ENCODE measurements around the gene KRTAP10-6. TPM values are rescaled to one million over a fixed set of nuclear protein-coding genes. Genes with fewer than 3 reads are reported as not detected.
A peak's percentile ranks its signal among the peaks of the same experiment; 100 is the strongest.
"Not testable (repeated sequence)": the region's sequence is repeated elsewhere in the genome, so short reads cannot be mapped to it uniquely, and the experiment has no call there.

Gene KRTAP10-6
- total RNA-seq, 2 donors from 2014 or later: not detected

DNA sequence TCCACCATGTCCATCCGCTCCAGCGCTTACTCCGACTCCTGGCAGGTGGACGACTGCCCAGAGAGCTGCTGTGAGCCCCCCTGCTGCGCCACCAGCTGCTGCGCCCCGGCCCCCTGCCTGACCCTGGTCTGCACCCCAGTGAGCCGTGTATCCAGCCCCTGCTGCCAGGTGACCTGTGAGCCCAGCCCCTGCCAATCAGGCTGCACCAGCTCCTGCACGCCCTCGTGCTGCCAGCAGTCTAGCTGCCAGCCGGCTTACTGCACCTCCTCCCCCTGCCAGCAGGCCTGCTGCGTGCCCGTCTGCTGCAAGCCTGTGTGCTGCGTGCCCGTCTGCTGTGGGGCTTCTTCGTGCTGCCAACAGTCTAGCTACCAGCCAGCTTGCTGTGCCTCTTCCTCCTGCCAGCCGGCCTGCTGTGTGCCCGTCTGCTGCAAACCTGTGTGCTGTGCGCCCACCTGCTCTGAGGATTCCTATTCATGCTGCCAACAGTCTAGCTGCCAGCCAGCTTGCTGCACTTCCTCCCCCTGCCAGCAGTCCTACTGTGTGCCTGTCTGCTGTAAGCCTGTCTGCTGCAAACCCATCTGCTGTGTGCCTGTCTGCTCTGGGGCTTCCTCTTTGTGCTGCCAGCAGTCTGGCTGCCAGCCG is 35.0 kb upstream of the KRTAP10-6 start:
- H3K27ac Mint-ChIP-seq; H3K27me3 Mint-ChIP-seq; H3K4me1 Mint-ChIP-seq; ATAC-seq; H3K4me3 Mint-ChIP-seq; H3K36me3 Mint-ChIP-seq (ENCODE audit: low read depth); H3K9me3 ChIP-seq (ENCODE audit: control insufficient read depth, low read length, poor library complexity, severe bottlenecking); DNase-seq: not testable (repeated sequence)

DNA sequence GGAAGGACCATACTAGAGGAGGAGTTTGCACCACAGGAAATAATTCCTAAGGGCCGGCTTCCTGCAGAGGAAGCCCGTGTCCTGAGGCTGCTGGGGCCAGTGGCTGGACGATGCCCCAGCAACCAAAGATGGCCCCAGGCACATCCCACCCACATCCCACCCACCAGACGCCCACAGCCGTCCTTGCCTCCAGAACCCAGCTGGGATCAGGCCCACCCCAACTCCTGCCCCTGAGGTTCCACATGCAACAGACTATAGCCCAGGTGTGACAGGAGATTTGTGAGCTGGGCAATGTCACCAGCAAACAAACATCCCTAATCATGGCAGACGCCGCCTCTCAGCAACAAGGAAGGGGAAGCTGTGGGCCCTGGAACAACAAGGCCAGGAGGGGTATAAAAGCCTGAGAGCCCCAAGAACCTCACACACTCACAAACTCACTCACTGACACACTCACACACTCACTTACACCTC is 34.4 kb upstream of the KRTAP10-6 start, which contains the start of gene KRTAP10-9:
Gene KRTAP10-9, plus strand, starts transcription at position 421 of the 471 bp plus-strand sequence. CDS start 79 bp downstream, outside the sequence.
- H3K9me3 ChIP-seq (ENCODE audit: control insufficient read depth, low read length, poor library complexity, severe bottlenecking): peaks cover 4% of the 10 kb centered on the region
- ATAC-seq (no peak), DNase-seq (no peak)
- no peak within 1 kb of the TSS for H3K27ac Mint-ChIP-seq
- no peaks in the 10 kb centered on the region for H3K27me3 Mint-ChIP-seq
- H3K36me3 Mint-ChIP-seq (ENCODE audit: low read depth): peaks cover 5% of the 10 kb centered on the region
- H3K4me3 Mint-ChIP-seq: no peak within 1 kb of the TSS
- no peaks in the 10 kb centered on the region for H3K4me1 Mint-ChIP-seq

DNA sequence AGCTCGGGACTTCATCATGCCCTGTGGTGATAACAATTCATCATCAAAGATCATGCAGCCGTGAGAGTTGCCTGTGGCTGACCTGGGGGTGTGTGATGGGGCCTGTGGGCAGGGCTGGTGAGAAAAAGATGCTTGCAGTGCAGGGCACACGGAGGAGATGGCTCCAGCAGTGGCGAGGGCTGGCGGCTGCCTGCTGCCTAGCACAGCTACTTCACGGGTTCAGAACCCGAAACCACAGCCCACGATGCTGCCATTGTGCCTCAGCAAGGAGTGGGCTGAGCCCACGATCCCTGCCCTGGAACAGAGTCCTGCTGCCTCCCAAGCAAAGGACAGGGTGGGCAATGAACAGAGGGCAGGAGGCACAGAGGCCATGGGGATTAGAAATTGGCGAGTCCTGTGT is 34.0 kb upstream of the KRTAP10-6 start:
- Mint-ChIP-seq H3K27me3 (no peaks in the 10 kb centered on the region), H3K4me3 (no peak overlapping the region), H3K36me3 (ENCODE audit: low read depth) (peaks cover 5% of the 10 kb centered on the region), H3K4me1 (no peaks in the 10 kb centered on the region), H3K27ac (no peak overlapping the region)
- DNase-seq (no peak), ATAC-seq (no peak)
- H3K9me3 ChIP-seq (ENCODE audit: control insufficient read depth, low read length, poor library complexity, severe bottlenecking): peaks cover 4% of the 10 kb centered on the region

DNA sequence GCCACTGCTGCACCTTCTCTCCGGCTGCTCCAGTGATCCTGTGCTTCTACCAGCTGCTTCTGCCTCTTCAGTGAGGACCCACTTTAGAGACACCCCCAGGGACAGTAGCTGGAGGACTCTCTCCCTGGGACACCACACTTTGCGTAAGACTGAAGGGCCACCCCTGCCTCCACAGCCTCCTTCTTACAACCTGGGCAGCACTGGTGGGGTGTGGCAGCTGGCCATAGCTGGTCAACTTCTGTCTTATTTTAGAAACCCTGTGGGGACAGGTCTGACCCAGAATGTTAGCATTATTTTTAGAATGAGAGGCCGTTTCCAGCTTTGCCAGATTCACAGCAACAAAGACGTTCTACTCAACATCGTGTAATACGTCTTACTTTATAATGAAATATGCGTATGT is 33.5 kb upstream of the KRTAP10-6 start:
- no peak for DNase-seq
- Mint-ChIP-seq H3K36me3 (ENCODE audit: low read depth) (peaks cover 5% of the 10 kb centered on the region), H3K27ac (no peak overlapping the region), H3K27me3 (no peaks in the 10 kb centered on the region), H3K4me3 (no peak overlapping the region), H3K4me1 (no peaks in the 10 kb centered on the region)
- no peak for ATAC-seq
- peaks cover 4% of the 10 kb centered on the region for H3K9me3 ChIP-seq (ENCODE audit: control insufficient read depth, low read length, poor library complexity, severe bottlenecking)

DNA sequence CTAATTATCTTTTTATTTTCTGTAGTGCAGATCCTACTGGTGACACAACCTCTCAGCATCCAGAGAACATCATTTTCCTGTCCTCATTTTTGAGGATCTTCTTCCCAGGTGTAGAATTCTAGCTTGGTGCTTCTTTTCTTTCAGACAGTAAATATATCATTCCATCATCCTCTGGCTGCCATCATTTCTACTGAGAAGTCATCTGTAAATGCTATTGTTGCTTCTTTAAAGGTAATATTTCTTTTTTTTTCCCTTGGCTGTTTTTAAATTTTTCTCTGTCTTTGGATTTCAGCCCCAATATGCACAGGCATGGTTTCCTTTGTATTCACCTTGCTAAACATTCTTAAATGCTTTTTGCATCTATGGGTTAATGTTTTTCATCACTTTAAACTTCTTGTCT is 31.3 kb upstream of the KRTAP10-6 start:
- peaks cover 10% of the 10 kb centered on the region for H3K36me3 Mint-ChIP-seq (ENCODE audit: low read depth)
- H3K4me1 Mint-ChIP-seq: peaks cover 12% of the 10 kb centered on the region
- no peak overlapping the region for H3K4me3 Mint-ChIP-seq
- no peaks in the 10 kb centered on the region for H3K27me3 Mint-ChIP-seq
- H3K27ac Mint-ChIP-seq: no peak overlapping the region
- peaks cover 4% of the 10 kb centered on the region for H3K9me3 ChIP-seq (ENCODE audit: control insufficient read depth, low read length, poor library complexity, severe bottlenecking)
- ATAC-seq (no peak), DNase-seq (no peak)

DNA sequence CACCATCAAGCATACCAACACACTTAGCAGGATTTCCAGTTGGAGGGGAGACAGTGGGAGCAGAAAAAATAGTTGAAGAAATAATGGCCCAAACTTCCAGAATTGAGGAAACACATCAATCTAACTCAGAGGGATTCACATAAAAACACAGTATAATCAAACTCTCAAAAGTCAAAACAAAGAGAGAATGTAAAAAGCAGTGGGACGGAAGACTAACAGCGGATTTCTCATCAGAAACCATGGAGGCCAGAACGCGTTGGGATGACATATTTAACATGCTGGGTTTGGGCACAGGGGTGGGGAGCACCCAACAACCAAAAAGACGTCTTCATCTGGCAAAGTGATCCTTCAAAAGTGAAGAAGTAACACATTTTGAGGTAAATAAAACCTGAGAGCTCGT is 27.6 kb upstream of the KRTAP10-6 start:
- peaks cover 23% of the 10 kb centered on the region for H3K4me1 Mint-ChIP-seq
- H3K27me3 Mint-ChIP-seq: no peaks in the 10 kb centered on the region
- no peak overlapping the region for H3K4me3 Mint-ChIP-seq
- ATAC-seq: no peak
- H3K36me3 Mint-ChIP-seq (ENCODE audit: low read depth): peaks cover 10% of the 10 kb centered on the region
- peak overlapping the region; percentile 93 for H3K27ac Mint-ChIP-seq
- peaks cover 4% of the 10 kb centered on the region for H3K9me3 ChIP-seq (ENCODE audit: control insufficient read depth, low read length, poor library complexity, severe bottlenecking)
- DNase-seq: no peak

DNA sequence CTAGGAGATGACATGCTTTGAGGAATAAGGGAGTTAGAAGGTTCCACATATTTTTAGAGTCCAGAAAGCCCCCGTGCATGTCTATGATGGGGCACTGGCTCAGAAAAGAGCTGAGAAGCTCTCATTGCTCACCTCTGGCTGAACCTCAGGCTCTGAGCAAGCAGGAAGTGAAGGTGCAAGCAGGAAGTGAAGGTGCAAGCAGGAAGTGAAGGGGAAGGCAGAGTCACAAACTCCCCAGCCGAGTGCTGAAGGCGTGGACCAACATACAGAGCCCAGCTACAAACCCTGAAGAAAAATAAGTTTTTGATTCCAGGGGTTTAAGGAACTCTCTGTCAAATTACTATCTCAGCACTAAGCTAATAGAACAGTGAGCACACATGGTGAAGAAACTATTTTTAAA is 26.6 kb upstream of the KRTAP10-6 start:
- peak overlapping the region; percentile 93 for H3K27ac Mint-ChIP-seq
- peaks cover 25% of the 10 kb centered on the region for H3K4me1 Mint-ChIP-seq
- H3K4me3 Mint-ChIP-seq: peak overlapping the region; percentile 76
- H3K9me3 ChIP-seq (ENCODE audit: control insufficient read depth, low read length, poor library complexity, severe bottlenecking): peaks cover 4% of the 10 kb centered on the region
- peaks cover 8% of the 10 kb centered on the region for H3K36me3 Mint-ChIP-seq (ENCODE audit: low read depth)
- H3K27me3 Mint-ChIP-seq: no peaks in the 10 kb centered on the region
- ATAC-seq (peak; percentile 99), DNase-seq (peak in 2 of 3 donors; percentile 22 to 42)

DNA sequence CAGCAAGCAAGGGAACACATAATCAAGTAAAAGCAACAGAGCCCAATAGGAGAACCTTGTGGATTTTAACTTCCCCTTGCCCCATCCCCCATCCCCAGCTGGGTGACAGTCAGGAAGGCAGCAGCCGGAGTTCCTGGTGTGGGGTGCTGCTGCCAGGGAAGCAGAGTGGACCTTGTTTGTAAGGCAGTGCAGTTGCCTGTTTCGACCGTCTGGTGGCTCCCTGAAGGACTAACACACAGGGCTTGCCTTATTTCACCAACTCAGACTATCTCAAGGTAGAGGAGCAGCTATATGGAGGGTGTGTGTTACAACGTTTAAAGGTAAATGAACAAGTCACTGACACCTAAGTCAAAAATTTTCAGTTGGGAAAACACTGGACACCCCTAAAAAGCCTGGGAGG is 26.2 kb upstream of the KRTAP10-6 start:
- H3K4me3 Mint-ChIP-seq: peak overlapping the region; percentile 76
- DNase-seq: no peak
- H3K9me3 ChIP-seq (ENCODE audit: control insufficient read depth, low read length, poor library complexity, severe bottlenecking): peaks cover 2% of the 10 kb centered on the region
- peak; percentile 39 for ATAC-seq
- peak overlapping the region; percentile 93 for H3K27ac Mint-ChIP-seq
- H3K4me1 Mint-ChIP-seq: peaks cover 25% of the 10 kb centered on the region
- no peaks in the 10 kb centered on the region for H3K27me3 Mint-ChIP-seq
- H3K36me3 Mint-ChIP-seq (ENCODE audit: low read depth): peaks cover 7% of the 10 kb centered on the region

DNA sequence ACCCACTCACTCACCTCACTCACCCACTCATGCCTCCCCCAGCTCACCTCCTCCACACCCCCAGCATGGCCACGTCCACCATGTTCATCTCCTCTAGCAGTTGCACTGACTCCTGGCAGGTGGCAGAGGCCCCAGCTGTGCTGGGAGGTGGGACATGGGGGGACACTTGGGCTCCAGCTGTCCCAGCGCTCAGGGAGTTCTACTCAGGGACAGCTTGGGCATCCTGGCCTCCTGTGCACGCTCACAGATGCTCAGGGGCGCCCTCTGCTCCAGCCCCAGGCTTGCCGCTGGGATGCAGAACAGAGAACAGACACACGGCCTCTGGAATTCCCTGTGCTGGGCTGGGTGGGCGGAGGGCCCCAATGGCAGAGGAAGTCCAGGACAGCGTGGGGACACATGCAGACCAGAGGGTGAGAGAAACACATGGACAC is 24.8 kb upstream of the KRTAP10-6 start:
- no peak for ATAC-seq
- no peak overlapping the region for H3K4me3 Mint-ChIP-seq
- H3K27me3 Mint-ChIP-seq: no peaks in the 10 kb centered on the region
- no peaks in the 10 kb centered on the region for H3K9me3 ChIP-seq (ENCODE audit: control insufficient read depth, low read length, poor library complexity, severe bottlenecking)
- DNase-seq: no peak
- peak overlapping the region; percentile 73 for H3K27ac Mint-ChIP-seq
- H3K36me3 Mint-ChIP-seq (ENCODE audit: low read depth): peaks cover 5% of the 10 kb centered on the region
- peaks cover 29% of the 10 kb centered on the region for H3K4me1 Mint-ChIP-seq

DNA sequence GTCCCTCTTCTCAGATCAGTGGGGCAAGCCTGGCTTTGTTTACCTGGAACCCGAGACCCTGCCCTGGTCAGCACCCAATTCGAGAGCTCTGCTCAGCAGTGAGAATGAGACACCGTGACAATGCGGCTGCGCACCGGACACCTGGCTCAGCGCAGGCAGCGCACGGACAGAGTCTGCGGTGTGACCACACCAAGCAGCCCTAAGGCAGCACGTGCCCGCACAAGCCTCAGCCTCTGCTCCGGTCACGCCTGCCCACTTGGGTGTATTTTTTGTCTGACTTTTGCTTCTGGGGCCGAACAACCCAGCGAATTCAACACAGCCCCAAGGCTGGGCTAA is 24.3 kb upstream of the KRTAP10-6 start:
- Mint-ChIP-seq H3K4me1 (peaks cover 29% of the 10 kb centered on the region), H3K4me3 (peak overlapping the region; percentile 47), H3K27me3 (no peaks in the 10 kb centered on the region), H3K36me3 (ENCODE audit: low read depth) (peaks cover 5% of the 10 kb centered on the region), H3K27ac (peak overlapping the region; percentile 73)
- H3K9me3 ChIP-seq (ENCODE audit: control insufficient read depth, low read length, poor library complexity, severe bottlenecking): no peaks in the 10 kb centered on the region
- DNase-seq (no peak), ATAC-seq (no peak)

DNA sequence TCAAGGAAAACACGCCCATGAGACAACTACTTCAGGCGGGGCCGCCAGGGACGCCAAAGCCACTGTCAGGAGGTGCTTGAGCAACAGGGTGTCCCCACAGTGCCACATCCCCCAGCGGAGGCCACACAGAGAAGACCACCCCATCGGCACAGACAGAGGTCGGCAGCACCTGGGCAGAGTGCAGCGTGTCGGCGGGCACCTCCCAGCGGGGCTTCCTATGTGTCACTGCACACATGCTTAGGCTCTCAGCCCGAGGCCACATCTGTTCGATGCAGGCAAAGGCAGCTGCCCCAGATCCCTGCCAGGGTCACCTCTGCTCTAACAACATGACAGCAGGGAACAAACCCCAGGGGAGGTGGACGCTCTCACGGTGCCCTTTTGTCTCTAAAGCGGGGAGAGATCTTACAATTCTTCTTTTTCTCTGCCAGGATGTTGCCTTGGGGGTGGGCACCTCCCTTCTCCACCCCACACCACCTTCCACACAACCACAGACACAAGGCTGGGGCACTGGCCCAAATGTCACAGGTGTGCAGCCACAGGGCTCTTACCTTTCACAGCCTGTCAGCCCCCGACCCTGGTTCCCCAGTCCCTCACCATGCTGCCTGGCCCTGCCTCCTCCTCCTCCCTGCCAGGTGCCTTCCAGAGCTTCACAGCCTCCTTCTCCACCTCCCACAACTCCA is 23.7 kb upstream of the KRTAP10-6 start:
- peaks cover 29% of the 10 kb centered on the region for H3K4me1 Mint-ChIP-seq
- no peak for ATAC-seq
- H3K4me3 Mint-ChIP-seq: peak overlapping the region; percentile 47
- peaks cover 5% of the 10 kb centered on the region for H3K36me3 Mint-ChIP-seq (ENCODE audit: low read depth)
- no peak for DNase-seq
- no peaks in the 10 kb centered on the region for H3K27me3 Mint-ChIP-seq
- peak overlapping the region; percentile 73 for H3K27ac Mint-ChIP-seq
- no peaks in the 10 kb centered on the region for H3K9me3 ChIP-seq (ENCODE audit: control insufficient read depth, low read length, poor library complexity, severe bottlenecking)

DNA sequence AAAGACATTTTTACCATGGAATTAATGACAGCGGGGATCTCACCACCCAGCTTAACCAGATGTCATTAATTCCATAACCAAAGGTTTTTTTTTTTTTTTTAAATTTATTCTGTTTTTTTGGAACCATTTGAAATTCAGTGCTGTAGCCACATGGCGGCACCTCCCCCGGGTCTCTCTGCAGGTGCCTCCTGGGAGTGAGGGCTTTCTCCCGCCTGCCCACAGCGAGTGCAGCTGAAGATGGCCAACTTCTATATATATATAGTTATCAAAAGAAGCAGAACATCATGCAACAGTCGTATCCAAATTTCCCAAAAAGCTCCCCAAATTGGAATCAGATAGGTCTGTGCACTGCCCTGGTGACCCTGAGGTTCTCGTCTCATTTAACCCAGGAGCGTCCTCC is 23.2 kb upstream of the KRTAP10-6 start:
- DNase-seq (no peak), ATAC-seq (no peak)
- Mint-ChIP-seq H3K36me3 (ENCODE audit: low read depth) (peaks cover 5% of the 10 kb centered on the region), H3K4me1 (peaks cover 29% of the 10 kb centered on the region), H3K27ac (peak overlapping the region; percentile 73), H3K27me3 (no peaks in the 10 kb centered on the region), H3K4me3 (no peak overlapping the region)
- no peaks in the 10 kb centered on the region for H3K9me3 ChIP-seq (ENCODE audit: control insufficient read depth, low read length, poor library complexity, severe bottlenecking)

DNA sequence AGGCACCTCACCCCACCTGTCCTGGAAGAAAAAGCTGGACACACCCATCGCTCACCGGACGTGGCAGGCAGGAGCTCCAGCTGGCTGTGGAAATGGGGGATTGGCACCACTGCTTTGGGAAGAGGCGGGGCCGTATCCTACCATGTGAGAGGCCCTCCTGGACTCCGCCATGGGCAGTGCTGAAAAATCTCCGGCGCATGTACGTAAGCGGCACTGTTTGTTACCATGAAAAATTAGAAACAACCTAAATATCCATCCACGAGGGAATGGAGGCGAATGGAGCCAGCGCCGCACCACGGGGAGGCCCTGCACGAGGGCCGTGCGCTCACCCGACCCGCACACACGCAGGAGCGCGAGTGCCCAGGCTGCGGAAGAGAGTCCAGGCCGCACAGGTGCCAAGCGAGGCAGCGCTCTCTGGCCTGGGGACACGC is 22.7 kb upstream of the KRTAP10-6 start:
- no peaks in the 10 kb centered on the region for H3K9me3 ChIP-seq (ENCODE audit: control insufficient read depth, low read length, poor library complexity, severe bottlenecking)
- Mint-ChIP-seq H3K27ac (no peak overlapping the region), H3K4me3 (no peak overlapping the region), H3K27me3 (no peaks in the 10 kb centered on the region), H3K36me3 (ENCODE audit: low read depth) (peaks cover 5% of the 10 kb centered on the region), H3K4me1 (peaks cover 28% of the 10 kb centered on the region)
- no peak for ATAC-seq
- DNase-seq: no peak
